GM21526 (cell line): Measurements from ENCODE around the gene AP2B1.
"Not testable (repeated sequence)": the region's sequence is repeated elsewhere in the genome, so short reads cannot be mapped to it uniquely, and the experiment has no call there.

Source experiments
- ATAC-seq: cut with Tn5 transposase; IDR thresholded peaks from one replicate; pipeline ENCODE4 v1.9.1; 2021; ENCODE audit warnings: moderate library complexity; ENCODE audit not compliant: unreplicated experiment, low FRiP score

AP2B1 gene

GRCh38 chr17:35692512-35693210, 105.5 kb downstream of the AP2B1 start:
- ATAC-seq: no peak

GRCh38 chr17:35693662-35694061, 106.5 kb downstream of the AP2B1 start:
- no peak for ATAC-seq

GRCh38 chr17:35694906-35695305, 107.8 kb downstream of the AP2B1 start:
- ATAC-seq: no peak

DNA sequence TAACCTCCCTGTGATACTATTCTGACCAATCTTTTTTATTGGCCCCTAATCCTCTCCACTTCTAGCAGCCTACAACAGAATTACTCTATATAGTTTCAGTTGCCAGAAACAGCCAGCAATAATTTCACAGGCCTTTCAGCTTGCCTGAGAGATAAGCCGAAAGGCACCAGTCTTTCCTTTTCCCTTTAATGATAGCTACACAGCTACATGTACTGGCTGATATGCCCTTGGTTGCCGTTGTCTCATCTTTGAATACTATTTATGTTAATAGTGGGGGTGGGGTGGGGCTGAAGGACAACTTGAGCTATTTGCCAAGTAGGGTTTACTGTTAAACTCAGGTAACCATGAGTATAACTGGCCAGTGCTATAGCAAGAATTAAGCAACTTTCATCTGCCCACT, 108.5 kb downstream of the AP2B1 start:
- ATAC-seq: no peak

DNA sequence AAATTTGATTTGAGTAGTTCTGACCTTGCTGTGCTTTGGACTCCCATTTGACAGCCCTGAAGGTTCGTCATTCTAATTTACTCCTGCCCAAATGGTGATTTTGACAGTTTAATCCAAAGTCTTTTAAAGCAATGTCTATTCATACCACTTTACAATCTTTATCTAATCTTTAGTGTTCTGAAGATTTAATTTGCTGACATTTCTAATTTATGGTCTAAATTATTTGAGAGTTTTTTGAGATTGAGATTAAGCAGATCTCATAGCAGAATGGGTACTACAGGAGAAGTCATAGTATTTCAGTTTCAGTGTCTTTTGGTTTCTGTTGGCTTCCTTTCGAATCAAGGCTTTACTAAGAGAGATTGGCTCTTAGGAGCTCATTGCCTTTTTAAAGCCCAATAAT, 111.7 kb downstream of the AP2B1 start:
- ATAC-seq: no peak

GRCh38 chr17:35700150-35700549, 113.0 kb downstream of the AP2B1 start:
- no peak for ATAC-seq

DNA sequence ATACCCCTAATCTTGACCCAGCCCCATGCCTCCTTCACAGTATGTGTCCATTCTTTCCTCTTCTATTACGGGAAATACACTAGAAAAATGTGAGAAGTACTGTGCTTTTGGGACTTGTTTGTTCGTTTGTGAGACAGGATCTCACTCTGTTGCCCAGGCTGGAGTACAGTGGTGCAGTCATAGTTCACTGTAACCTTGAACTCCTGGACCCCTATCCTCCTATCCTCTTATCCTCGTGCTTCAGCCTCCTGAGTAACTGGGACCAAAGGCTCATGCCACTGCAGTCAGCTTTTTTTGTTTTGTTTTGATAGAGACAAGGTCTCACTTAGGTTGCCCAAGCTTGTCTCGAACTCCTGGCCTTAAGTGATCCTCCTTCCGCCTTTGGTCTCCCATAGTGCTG, 114.4 kb downstream of the AP2B1 start:
- no peak for ATAC-seq

DNA sequence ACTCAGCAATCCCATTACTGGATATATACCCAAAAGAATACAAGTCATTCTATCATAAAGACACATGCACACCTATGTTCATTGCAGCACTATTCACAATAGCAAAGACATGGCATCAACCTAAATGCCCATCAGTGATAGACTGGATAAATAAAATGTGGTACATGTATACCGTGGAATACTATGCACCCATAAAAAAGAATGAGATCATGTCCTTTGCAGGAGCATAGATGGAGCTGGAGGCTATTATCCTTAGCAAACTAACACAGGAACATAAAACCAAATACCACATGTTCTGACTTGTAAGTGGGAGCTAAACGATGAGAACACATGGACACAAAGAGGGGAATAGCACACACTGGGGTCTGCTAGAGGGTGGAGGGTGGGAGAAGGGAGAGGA, 116.2 kb downstream of the AP2B1 start:
- not testable (repeated sequence) for ATAC-seq

DNA sequence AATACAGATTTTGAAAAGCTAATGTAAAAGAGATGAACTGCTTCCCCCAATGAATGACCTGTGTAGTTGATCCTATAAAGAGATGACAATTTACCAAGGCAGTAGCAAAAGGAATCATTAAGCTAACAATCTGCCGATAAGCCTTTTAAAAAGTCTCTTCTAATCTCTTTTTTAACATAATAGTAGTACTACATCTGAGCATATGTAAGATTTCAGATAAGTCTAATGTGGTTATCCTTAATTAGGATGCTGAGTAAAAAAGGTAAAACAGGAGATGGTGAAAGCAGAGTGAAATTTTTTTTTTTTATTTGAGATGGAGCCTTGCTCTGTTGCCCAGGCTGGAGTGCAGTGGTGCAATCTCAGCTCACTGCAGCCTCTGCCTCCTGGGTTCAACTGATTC, 118.1 kb downstream of the AP2B1 start:
- no peak for ATAC-seq

DNA sequence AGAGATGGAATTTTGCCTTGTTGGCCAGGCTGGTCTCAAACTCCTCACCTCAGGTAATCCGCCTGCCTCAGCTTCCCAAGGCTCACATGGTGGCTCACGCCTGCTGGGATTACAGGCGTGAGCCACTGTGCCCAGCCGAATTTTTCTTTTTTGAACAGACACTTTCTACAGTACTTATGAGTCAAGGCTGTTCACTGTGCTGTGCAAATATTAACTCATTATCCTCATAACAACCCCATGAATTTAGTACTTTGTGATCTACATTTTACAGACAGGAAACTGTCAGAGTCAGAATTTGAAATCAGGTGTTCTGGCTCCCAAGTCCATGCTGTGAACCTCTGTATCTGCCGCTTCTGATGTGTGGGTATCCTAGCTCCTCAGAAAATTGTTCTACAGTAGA, 118.6 kb downstream of the AP2B1 start:
- no peak for ATAC-seq

GRCh38 chr17:35708149-35708548, 121.0 kb downstream of the AP2B1 start:
- no peak for ATAC-seq

- ATAC-seq: no peak
Measured at GRCh38 chr17:35708951-35709350, 121.8 kb downstream of the AP2B1 start.

- ATAC-seq: no peak
Measured at GRCh38 chr17:35709874-35710273, 122.8 kb downstream of the AP2B1 start.

DNA sequence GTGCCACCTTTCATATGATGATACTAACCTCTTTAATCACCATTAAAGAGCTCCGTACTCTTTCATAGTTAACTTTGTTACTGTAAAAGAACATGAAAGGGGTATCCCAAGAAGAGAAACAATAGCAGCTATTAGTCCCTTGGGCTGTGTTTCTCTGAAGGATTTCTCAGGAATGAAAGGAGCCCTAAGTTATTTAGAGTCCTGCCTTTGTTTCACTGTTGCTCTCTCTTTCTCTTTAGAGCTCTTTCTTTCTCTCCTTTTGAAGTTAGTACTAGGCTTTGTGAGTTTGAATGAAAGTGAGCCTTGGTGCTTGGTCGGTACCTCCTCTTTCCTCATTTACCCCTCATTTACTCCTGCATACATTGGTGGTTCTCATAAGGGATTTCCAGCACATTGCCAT, 123.8 kb downstream of the AP2B1 start:
- ATAC-seq: no peak

- ATAC-seq: no peak
Measured at GRCh38 chr17:35713069-35713728, 126.1 kb downstream of the AP2B1 start.

DNA sequence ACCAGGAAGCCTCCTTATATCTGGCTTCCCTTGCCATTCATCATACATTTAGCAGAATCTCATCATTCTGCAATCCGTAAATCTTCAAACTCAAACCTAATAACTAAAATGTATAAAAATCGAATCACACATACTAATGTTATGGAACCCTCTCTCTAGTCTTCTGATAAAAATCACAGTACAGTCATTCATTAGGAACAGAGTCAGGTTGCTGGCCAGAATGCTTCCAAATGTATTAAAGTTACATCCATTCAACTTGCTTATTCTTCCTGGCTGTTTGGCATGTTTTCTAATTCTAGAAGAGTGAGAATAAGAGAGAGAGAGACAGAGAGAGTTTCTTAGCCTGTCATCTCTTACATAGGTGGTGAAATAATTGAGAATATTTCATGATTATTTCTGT, 127.9 kb downstream of the AP2B1 start:
- no peak for ATAC-seq

GRCh38 chr17:35715416-35715815, 128.3 kb downstream of the AP2B1 start:
- ATAC-seq: no peak

GRCh38 chr17:35716173-35716572, 129.1 kb downstream of the AP2B1 start:
- ATAC-seq: no peak

GRCh38 chr17:35716897-35717465, 129.9 kb downstream of the AP2B1 start:
- ATAC-seq: no peak

GRCh38 chr17:35717475-35717874, 130.4 kb downstream of the AP2B1 start:
- no peak for ATAC-seq

DNA sequence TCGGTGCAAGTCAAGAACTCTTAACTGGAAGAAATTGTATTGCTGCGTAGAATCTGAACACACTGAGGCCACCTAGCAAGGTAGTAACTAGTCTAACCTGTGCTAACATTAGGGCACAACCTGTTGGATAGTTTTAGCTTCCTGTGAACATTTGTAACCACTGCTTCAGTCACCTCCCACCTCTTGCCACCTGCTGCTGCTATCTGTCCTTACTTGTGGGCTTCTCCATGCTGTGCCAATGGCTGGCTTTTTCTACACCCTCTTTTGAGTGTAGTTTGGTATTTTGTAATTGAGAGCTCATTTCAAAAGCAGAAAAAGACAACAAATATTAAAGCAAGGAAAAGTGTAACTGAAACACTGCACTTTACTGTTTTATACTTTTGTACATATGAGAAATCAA, 136.6 kb downstream of the AP2B1 start:
- ATAC-seq: no peak

DNA sequence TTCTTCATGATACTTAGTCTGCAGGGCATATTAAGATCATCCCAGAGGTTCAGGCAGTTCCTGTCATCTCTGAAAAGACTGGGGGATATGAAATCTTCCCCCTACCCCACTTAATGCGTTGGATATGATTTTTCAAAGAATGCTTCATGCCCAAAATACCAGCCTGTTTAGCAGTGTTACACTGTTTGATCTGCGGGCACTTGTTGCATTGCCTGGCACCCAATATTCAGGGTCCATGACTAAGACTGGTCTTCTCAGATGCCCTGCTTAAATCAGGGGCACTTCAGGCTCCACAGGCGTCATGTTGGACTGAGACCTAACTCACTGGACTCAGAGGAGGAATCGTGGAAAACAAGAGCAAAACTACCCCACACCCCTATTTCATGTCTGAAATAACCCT, 137.9 kb downstream of the AP2B1 start:
- ATAC-seq: no peak
